Neural progenitor cell (in vitro differentiated cells): ENCODE measurements around the gene FAM177B.

Source experiments
- EZH2 ChIP-seq: fragments of 200-600 bp; sonication (generic); IDR thresholded peaks from 2 replicates; pipeline ENCODE4 v1.6.1; 2017; ENCODE audit warnings: antibody characterized with exemption, mild to moderate bottlenecking, moderate library complexity
- EZH2phosphoT487 ChIP-seq: fragments of 200-600 bp; sonication (generic); IDR thresholded peaks from 2 replicates; pipeline ENCODE4 v1.6.1; 2017; ENCODE audit warnings: antibody characterized with exemption
- TF ChIP-seq, protein P1 (sequence below): fragments of 200-600 bp; sonication (generic); IDR thresholded peaks from 2 replicates; pipeline ENCODE4 v1.5.1; 2017; ENCODE audit warnings: antibody characterized with exemption, mild to moderate bottlenecking

DNA sequence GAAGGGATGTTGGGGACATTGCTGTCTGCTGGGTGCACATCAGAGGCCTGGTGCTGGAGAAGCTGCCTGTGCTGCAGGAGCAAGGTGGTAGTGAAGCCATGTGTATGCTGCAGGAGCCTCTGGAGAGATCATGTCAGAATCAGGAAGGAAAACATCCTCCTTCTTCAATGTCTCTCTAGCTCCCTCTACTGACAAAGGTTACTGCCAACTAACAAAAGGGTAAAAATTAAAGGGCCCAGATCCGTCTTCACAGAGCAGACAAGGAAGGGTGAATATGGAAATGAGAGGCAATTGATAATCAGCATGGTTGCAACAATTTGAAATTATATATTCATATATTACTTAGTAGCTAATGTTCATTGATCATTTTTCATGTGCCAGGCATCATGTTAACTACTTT lies 32.2 kb downstream of the FAM177B start:
- TF ChIP-seq, protein P1, sequence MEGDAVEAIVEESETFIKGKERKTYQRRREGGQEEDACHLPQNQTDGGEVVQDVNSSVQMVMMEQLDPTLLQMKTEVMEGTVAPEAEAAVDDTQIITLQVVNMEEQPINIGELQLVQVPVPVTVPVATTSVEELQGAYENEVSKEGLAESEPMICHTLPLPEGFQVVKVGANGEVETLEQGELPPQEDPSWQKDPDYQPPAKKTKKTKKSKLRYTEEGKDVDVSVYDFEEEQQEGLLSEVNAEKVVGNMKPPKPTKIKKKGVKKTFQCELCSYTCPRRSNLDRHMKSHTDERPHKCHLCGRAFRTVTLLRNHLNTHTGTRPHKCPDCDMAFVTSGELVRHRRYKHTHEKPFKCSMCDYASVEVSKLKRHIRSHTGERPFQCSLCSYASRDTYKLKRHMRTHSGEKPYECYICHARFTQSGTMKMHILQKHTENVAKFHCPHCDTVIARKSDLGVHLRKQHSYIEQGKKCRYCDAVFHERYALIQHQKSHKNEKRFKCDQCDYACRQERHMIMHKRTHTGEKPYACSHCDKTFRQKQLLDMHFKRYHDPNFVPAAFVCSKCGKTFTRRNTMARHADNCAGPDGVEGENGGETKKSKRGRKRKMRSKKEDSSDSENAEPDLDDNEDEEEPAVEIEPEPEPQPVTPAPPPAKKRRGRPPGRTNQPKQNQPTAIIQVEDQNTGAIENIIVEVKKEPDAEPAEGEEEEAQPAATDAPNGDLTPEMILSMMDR: peak; percentile 26
- TF ChIP-seq EZH2: no peak
- TF ChIP-seq EZH2phosphoT487: no peak
